GM21381 (cell line): Measurements from ENCODE around the gene CCDC184.
"Not testable (repeated sequence)": the region's sequence is repeated elsewhere in the genome, so short reads cannot be mapped to it uniquely, and the experiment has no call there.

ENCODE experiments used
- ATAC-seq: cut with Tn5 transposase; IDR thresholded peaks from one replicate; pipeline ENCODE4 v1.9.1; 2021; ENCODE audit warnings: mild to moderate bottlenecking, moderate library complexity; ENCODE audit not compliant: unreplicated experiment

CCDC184 gene

GRCh38 chr12:48201516-48201915, 18.1 kb downstream of the CCDC184 start:
- ATAC-seq, result no peak

GRCh38 chr12:48202766-48203165, 19.3 kb downstream of the CCDC184 start:
- no peak for ATAC-seq

DNA sequence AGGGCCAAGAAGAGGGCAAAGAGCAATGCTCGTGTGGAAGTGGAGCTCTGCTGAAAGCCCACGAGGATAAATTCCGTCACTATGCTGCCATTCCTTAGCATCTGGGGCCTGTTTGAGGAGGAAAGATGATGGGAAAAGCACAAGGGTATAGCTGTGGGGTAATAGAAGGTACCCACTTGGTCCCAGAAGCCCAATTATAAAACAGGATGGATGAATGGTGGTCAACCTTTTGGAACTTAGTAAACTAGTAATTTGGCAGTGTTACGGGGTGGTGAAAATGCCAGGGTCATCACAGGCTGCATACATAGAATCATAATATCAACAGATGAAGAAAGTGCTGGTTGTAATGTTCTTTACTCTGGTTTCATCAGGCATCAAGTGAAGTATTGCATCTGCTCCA, 19.7 kb downstream of the CCDC184 start, which contains the start of gene OR10AD1:
Gene OR10AD1 (minus strand): TSS at position 101 of the 400 bp plus-strand sequence. CDS start 0 bp downstream, at position 101.
- ATAC-seq, result no peak

GRCh38 chr12:48209495-48209894, 26.1 kb downstream of the CCDC184 start:
- not testable (repeated sequence) for ATAC-seq

DNA sequence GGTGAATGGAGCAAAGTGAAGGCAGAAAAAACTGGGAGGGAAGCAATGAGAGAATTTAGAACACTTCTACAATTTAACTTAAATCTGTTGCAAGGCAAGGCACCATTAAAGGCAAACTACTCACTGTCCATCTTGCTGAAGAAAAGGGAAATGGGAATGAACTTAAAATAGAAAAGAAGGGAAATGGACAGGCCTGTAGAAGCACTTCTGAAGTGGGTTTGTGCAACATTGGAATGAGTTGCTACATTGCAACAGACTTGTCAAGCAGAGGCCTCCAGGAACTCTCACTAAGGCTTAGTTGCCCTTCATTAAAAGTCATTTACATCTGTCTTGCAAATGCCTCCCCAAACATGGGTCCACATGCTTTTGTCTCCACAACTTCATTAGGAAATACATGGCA, 33.3 kb downstream of the CCDC184 start:
- ATAC-seq, result no peak

DNA sequence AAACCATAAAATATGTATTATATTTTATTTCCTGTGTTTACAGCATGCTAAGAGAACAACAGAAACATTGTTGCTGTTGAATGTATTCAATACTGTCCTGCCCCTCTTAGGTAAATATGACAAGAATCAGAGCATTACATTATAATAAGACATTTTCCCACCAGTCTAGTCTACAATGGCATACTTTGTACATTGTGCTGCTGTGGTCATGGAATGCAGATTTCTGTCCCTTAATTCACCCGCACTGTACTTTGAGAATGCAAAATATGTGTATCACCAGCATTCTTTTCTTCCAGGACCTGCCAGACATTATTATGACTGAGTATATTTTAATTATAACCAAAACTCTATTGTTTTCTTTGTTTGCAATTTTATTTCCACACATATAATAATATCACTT, 36.2 kb downstream of the CCDC184 start:
- no peak for ATAC-seq

DNA sequence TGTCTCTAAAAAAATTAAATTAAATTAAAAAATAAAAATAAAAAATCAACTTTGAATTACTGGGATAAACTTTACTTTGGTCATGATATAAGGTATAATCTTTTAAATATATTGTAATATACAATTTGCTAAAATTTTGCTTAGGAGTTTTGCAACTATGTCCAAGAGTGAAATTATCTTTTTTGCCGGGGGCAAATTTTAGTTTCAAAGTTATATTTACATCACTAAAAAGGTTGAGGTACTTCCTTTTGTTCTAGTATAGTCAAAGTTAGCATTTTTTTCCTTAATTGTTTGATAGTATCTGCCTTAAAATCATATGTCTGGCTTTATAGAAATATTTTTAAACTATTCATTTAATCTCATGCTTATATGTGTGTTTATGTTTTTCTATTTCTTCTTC, 37.3 kb downstream of the CCDC184 start:
- ATAC-seq, result no peak

DNA sequence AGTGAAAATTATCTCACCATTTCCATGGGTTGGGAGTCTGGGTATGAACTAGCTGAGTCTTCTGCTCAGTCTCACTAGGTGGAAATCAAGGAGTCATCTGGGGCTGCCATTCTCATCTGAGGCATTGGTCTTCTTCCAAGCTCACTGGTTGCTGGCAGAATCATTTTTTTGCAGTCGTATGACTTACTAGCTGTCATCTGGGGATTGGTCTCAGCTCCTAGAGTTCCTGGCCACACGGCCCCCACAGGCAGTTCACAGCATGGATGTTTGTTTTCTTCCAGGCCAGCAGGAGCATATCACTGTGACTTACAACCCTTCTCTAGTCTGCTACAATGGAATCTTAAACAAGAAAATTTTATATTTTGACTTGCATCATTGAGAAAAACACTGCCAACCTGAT, 38.2 kb downstream of the CCDC184 start:
- no peak for ATAC-seq

DNA sequence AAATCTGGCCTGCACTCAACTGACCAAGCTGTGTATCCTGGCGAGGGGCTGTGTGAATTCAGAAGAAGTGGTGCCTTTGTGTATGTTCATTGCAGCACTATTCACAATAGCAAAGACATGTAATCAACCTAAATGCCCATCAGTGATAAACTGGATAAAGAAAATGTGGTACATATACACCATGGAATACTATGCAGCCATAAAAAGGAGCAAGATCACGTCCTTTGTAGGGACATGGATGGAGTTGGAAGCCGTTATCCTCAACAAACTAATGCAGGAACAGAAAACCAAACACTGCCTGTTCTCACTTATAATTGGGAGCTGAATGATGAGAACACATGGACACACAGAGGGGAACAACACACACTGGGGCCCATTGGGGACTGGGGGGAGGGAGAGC, 41.1 kb downstream of the CCDC184 start:
- ATAC-seq, result not testable (repeated sequence)

- not testable (repeated sequence) for ATAC-seq
These were observed 47.9 kb downstream of the CCDC184 start for GRCh38 chr12:48231169-48231958.
